Lung (tissue), 12 donors: ENCODE data around the gene ART3. TPM values are rescaled to one million over a fixed set of nuclear protein-coding genes. Genes with fewer than 3 reads are reported as not detected.

Experiments
- ATAC-seq: fragments of 200-7000 bp; cut with Tn5 transposase; one replicate; pipeline ENCODE4 v1.9.1; 2020; ENCODE audit warnings: moderate number of reproducible peaks; ENCODE audit not compliant: insufficient read depth, low FRiP score
- DNase-seq, 3 donors: peaks; one replicate each; pipeline ENCODE4 v3.0.0-alpha.2; 2013 to 2017
- H3K27ac ChIP-seq, 2 donors: one replicate each; pipeline ENCODE4 v1.5.1; 2013; ENCODE audit warnings: mild to moderate bottlenecking in 2 of 2, moderate library complexity in 2 of 2, control low read depth in 1 of 2, inconsistent platforms in 1 of 2, low read depth in 1 of 2, low read length in 1 of 2
- H3K27me3 ChIP-seq, 3 donors: one replicate each; pipeline ENCODE4 v1.5.1; 2013; ENCODE audit warnings: low read length in 2 of 3; ENCODE audit not compliant: control insufficient read depth in 3 of 3, insufficient read depth in 3 of 3
- H3K36me3 ChIP-seq, 4 donors: one replicate each; pipeline ENCODE4 v1.5.1; 2013; ENCODE audit warnings: low read length in 4 of 4, mild to moderate bottlenecking in 1 of 4, moderate library complexity in 1 of 4; ENCODE audit not compliant: control insufficient read depth in 4 of 4, insufficient read depth in 4 of 4
- H3K4me1 ChIP-seq, 5 donors: one replicate each; pipeline ENCODE4 v1.5.1; 2013; ENCODE audit warnings: low read length in 5 of 5, mild to moderate bottlenecking in 2 of 5, moderate library complexity in 1 of 5; ENCODE audit not compliant: control insufficient read depth in 5 of 5, insufficient read depth in 5 of 5
- H3K4me3 ChIP-seq: one replicate; pipeline ENCODE4 v1.5.1; 2013; ENCODE audit warnings: mild to moderate bottlenecking, control low read depth, moderate library complexity
- H3K9ac ChIP-seq, 2 donors: one replicate each; pipeline ENCODE4 v1.5.1; 2013; ENCODE audit warnings: low read length in 2 of 2, control low read depth in 1 of 2; ENCODE audit not compliant: insufficient read depth in 1 of 2
- H3K9me3 ChIP-seq, 4 donors: one replicate each; pipeline ENCODE4 v1.5.1; 2013; ENCODE audit warnings: low read length in 3 of 4, mild to moderate bottlenecking in 1 of 4, moderate library complexity in 1 of 4; ENCODE audit not compliant: control insufficient read depth in 4 of 4, insufficient read depth in 3 of 4
- WGBS, 2 donors: extraction: QIAGEN DNeasy Blood & Tissue Kit; methylation state at CpG; one replicate each; pipeline ENCODE4 v1.1.7; 2013; 5-methylcytosine and 5-hydroxymethylcytosine counted together
- polyA plus RNA-seq, 2 donors: library from polyadenylated mRNA; stranded (reverse); fragments of 200-250 nt; gene quantifications; one replicate each; pipeline ENCODE4 v1.2.1, GENCODE V29; 2013
- total RNA-seq, 2 donors: library from RNA; depleted of rRNA in 1 of 2; stranded (reverse); fragments of >200 nt in 1 of 2; gene quantifications; one replicate each; pipeline ENCODE4 v1.2.1, GENCODE V29; 2014 to 2021
- TF ChIP-seq, protein P1 (sequence below): IDR thresholded peaks from 2 replicates; pipeline ENCODE4 v1.5.1; 2012; ENCODE audit warnings: mild to moderate bottlenecking; ENCODE audit errors: control extremely low read depth, extremely low read depth
- donor health status: control.
- donor health status: control.
- donor health status: Bipolar disorder and iron deficiency.
- donor health status: healthy.
- donor health status: DM: yes; HTN: yes; CAD: no.

ART3 gene
- total and polyA plus RNA-seq, 4 donors: 0.13 to 0.71 TPM; not detected in 2

DNA sequence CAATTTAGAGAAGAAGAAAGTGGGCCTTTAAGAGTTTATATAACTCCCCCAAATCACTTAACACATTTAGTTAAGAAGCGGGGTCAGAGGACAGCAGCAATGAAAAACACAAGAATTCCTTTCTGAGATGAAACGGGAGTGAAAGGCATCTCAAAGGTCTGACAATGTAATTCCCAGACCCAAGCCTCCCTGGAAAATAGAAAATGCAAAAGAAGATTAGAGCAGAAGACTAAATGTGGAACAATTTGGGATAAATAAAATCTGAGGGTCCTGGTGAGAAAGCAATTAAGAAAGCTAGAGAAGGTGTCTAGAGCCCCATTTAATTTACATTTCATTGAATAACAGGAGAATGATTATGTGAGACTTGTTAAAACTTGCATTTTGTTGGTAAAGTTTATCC is 19.1 kb upstream of the ART3 start:
- ATAC-seq (no peak), DNase-seq (no peak)
- no peaks in the 10 kb centered on the region for H3K36me3 ChIP-seq
- H3K9me3 ChIP-seq: no peaks in the 10 kb centered on the region
- H3K27ac ChIP-seq: no peak overlapping the region
- H3K4me1 ChIP-seq: no peaks in the 10 kb centered on the region
- WGBS, 2 donors: 73 to 86% methylated on average over 2 of the region's 2 CpGs
- H3K27me3 ChIP-seq: no peaks in the 10 kb centered on the region
- H3K4me3 ChIP-seq: no peak overlapping the region
- H3K9ac ChIP-seq: no peak overlapping the region
- TF ChIP-seq, protein P1, sequence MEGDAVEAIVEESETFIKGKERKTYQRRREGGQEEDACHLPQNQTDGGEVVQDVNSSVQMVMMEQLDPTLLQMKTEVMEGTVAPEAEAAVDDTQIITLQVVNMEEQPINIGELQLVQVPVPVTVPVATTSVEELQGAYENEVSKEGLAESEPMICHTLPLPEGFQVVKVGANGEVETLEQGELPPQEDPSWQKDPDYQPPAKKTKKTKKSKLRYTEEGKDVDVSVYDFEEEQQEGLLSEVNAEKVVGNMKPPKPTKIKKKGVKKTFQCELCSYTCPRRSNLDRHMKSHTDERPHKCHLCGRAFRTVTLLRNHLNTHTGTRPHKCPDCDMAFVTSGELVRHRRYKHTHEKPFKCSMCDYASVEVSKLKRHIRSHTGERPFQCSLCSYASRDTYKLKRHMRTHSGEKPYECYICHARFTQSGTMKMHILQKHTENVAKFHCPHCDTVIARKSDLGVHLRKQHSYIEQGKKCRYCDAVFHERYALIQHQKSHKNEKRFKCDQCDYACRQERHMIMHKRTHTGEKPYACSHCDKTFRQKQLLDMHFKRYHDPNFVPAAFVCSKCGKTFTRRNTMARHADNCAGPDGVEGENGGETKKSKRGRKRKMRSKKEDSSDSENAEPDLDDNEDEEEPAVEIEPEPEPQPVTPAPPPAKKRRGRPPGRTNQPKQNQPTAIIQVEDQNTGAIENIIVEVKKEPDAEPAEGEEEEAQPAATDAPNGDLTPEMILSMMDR: no peak

DNA sequence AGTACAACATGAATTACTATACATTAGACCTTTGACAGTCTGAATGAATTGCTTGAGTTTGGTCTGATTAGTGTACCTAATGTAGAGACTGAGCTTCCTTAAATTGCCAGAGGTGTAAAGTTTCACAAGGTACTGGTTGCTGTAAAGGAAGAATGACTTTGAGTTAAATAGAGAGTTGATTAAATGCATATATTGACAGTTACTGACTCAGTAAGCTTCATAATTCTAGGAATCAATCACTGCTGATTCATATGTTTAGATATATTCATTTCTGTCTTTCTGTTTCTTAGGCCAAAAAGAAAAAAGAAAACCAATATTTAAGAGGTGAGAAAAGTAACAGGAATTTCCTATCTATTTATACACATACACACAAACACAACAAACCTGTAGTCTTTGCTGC is 16.2 kb upstream of the ART3 start:
- TF ChIP-seq, protein P1: no peak
- H3K9ac ChIP-seq: no peak overlapping the region
- no peak for ATAC-seq
- H3K9me3 ChIP-seq: no peaks in the 10 kb centered on the region
- H3K27ac ChIP-seq: no peak overlapping the region
- no peaks in the 10 kb centered on the region for H3K36me3 ChIP-seq
- no peaks in the 10 kb centered on the region for H3K4me1 ChIP-seq
- no peak overlapping the region for H3K4me3 ChIP-seq
- DNase-seq: no peak
- H3K27me3 ChIP-seq: no peaks in the 10 kb centered on the region

DNA sequence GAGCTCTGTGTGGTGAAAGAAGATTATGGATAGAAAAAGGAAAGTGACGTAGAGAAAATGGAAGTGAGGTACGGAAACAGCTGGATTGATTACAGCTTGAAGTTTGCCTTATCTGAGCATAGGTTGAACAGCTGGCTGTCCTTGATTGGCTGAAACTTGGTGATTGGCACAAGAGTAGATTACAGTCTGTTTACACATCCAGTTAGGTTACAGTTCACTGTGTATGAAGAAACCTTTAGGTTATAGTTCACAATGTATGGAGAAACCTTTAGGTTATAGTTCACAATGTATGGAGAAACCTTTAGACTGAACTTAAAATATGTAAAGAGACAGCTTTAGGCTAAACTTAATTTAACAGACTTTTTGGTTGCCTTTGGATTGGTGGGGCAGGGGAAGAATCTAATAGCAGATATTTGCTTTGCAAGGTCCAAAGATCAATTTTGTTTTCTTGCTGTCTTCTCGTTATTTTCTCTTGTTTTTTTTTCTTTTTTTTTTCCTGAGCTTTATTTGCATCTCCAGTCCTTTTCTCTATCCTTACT is 15.6 kb upstream of the ART3 start:
- WGBS, 2 donors: 57 to 60% methylated on average over 3 of the region's 3 CpGs
- Histone ChIP-seq H3K9ac (no peak overlapping the region), H3K4me1 (no peaks in the 10 kb centered on the region), H3K36me3 (no peaks in the 10 kb centered on the region), H3K27me3 (no peaks in the 10 kb centered on the region), H3K9me3 (no peaks in the 10 kb centered on the region), H3K27ac (no peak overlapping the region), H3K4me3 (no peak overlapping the region)
- no peak for ATAC-seq
- no peak for DNase-seq
- TF ChIP-seq, protein P1: no peak

DNA sequence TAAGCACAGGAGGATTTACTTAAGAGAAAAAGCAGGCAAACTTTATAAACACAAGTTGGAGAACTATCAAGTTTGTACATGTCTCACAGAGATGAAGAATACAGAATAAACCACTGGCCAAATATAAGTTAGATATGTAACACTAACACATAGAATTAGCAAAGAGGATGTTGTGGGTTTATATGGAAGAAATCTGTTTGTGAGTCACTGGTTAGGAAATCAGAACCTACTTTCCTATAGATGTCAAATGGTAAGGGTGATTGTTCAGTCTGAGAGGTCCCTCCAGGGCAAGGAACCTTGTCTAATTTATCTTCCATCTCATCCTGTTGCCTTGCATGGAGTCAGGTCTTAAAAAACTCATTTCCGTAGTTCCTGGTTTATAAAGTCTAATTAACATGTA is 14.8 kb upstream of the ART3 start:
- Histone ChIP-seq H3K4me1 (no peaks in the 10 kb centered on the region), H3K27ac (no peak overlapping the region), H3K4me3 (no peak overlapping the region), H3K27me3 (no peaks in the 10 kb centered on the region), H3K9me3 (no peaks in the 10 kb centered on the region), H3K36me3 (no peaks in the 10 kb centered on the region), H3K9ac (no peak overlapping the region)
- 21 to 70% methylated on average over 1 of the region's 1 CpG for WGBS, 2 donors
- ATAC-seq (no peak), DNase-seq (no peak)
- TF ChIP-seq, protein P1: no peak
